H54 (cell line): ENCODE measurements around the gene BCR.
A peak's percentile ranks its signal among the peaks of the same experiment; 100 is the strongest.

ENCODE experiments used
- DNase-seq: peaks from one replicate; pipeline ENCODE4 v3.0.0; 2011; ENCODE audit warnings: low spot score, mixed read lengths; ENCODE audit not compliant: insufficient read length
- FAIRE-seq: peaks from 3 replicates; lab custom pipeline; 2011; peaks lifted over from hg19 to GRCh38; lab: Jason Lieb, UNC
- POLR2A ChIP-seq: IDR thresholded peaks from 2 replicates; pipeline ENCODE4 v1.6.1; 2011; ENCODE audit warnings: low read depth, mild to moderate bottlenecking, low read length

The BCR gene

DNA sequence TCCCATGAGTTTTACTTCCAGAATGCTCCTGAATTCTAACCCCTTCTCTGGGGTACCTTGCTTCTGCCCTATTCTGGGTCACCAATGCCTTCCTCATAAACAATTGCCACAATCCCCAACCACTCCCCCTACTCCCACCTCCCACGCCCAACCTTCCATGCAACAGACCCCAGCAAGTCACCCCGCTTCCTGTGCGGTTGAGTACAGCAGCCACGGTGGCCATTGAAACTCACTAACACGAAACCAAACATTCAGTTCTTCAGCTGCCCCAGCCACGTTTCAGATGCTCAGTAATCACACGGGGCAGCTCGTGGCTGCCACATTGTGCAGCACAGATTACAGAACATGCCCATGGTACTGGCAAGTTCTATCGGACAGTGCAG lies 3.7 kb upstream of the BCR start:
- no peak for TF ChIP-seq POLR2A
- DNase-seq, result no peak
- no peak for FAIRE-seq

DNA sequence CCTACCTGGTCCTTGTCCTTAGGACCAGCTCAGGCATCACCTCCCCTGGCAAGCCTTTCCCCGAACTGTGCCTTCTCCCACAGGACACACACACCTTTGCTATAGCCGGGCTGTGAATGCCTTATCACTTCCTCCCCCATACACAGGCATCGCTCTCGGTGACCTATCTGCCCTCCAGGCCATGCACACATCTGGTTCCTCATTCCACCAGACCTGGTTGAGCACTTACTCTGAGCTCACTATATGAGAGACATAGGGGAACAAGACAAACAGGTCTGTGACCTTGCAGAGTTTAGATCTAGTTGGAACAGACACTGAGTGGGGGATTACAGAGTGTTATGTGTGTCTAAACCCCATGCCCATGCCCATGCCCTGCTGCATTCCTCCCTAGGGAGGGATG lies 3.1 kb upstream of the BCR start:
- DNase-seq (no peak), FAIRE-seq (no peak)
- no peak for TF ChIP-seq POLR2A

- no peak for TF ChIP-seq POLR2A
- FAIRE-seq (no peak), DNase-seq (peak; percentile 77)
Measured at GRCh38 chr22:23178512-23179254, 1.6 kb upstream of the BCR start.

DNA sequence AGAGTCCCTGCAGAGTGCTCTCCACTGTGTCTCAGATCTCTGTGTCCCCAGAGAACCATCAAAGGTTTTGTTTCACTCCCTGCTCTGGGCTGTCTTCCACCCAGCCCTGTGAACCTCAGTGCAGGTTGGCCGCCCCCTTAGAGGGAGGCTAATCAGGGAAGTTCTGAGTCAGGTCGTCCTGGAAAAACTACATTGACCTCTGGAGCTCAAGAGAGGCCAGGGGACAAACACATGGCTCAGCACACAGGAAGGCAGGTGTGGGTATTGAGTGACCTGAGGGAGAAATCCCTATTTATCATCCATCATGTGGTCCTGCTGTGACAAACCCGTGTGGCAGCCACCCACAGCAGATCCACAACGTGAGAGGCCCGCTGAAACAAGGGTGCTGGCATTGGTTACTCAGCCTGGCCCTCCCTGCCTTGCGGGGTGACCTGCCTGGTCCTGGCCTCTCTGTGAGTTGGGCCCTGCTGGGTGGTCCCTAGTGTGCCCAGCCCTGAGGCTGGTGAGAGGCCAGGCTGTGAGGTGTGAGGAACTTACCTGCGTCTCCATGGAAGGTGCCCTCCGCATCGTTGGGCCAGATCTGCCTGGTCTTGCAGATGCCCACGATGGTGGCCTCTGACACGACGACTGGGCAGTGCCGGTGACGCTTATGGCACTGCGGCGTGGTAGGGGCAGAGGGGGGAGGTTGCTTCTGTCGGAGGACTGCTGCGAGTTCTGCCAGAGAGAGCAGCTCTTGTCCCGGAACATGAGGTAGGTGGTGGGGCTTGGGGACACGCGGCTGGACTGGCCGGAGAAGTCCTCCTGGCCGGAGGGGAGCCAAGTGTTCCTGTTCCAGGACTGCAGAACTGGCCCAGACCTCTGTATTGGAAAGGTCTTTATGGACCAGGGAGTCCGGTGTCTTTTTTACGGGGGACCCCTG lies 669 bp upstream of the BCR start:
- no peak for FAIRE-seq
- no peak for DNase-seq
- no peak for TF ChIP-seq POLR2A

DNA sequence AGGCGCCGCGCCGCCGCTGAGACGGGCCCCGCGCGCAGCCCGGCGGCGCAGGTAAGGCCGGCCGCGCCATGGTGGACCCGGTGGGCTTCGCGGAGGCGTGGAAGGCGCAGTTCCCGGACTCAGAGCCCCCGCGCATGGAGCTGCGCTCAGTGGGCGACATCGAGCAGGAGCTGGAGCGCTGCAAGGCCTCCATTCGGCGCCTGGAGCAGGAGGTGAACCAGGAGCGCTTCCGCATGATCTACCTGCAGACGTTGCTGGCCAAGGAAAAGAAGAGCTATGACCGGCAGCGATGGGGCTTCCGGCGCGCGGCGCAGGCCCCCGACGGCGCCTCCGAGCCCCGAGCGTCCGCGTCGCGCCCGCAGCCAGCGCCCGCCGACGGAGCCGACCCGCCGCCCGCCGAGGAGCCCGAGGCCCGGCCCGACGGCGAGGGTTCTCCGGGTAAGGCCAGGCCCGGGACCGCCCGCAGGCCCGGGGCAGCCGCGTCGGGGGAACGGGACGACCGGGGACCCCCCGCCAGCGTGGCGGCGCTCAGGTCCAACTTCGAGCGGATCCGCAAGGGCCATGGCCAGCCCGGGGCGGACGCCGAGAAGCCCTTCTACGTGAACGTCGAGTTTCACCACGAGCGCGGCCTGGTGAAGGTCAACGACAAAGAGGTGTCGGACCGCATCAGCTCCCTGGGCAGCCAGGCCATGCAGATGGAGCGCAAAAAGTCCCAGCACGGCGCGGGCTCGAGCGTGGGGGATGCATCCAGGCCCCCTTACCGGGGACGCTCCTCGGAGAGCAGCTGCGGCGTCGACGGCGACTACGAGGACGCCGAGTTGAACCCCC lies 798 bp downstream of the BCR start:
- FAIRE-seq (no peak), DNase-seq (no peak)
- TF ChIP-seq POLR2A, result no peak

- TF ChIP-seq POLR2A, result no peak
- FAIRE-seq, result no peak
- DNase-seq, result no peak
Measured at GRCh38 chr22:23181721-23182308, 1.5 kb downstream of the BCR start.

DNA sequence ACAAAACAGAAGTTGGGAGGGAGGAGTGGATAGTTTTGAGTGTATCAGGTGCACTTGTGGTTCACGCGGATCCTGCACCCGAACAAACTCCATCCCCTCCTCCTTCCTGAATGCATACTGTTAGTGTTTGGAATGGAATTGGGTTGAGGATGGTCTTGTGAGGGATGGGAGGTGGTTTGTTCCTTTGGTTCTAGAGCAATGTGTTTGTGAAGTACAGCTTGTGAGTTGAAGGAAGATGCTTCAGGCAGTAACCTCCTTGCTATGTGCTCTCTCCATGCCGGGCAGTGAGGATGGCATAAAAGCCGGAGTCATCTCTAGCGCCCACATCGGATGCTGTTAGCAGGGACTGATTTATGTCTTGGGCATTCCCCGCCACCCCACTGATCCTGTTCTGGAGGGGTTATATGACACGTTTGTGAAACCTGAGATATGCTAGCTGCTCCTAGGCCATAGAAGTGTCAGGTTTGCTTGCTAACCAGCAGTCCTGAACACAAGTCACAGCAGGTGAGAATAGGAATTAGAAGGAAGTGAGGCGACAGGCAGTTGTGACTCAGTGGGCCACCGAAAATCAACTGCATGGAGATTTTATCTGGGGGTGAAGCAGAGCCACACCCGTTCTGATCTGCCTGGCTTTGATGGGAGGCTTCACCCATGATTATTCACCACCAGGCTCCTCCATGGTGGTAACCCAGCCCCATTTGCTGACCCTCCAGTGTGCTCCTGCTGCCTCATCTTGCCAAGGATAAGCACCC lies 2.2 kb downstream of the BCR start:
- FAIRE-seq, result peak; percentile 50
- DNase-seq, result peak; percentile 75
- TF ChIP-seq POLR2A, result no peak

- FAIRE-seq (no peak), DNase-seq (no peak)
- TF ChIP-seq POLR2A, result no peak
Measured at GRCh38 chr22:23183061-23183698, 2.9 kb downstream of the BCR start.

GRCh38 chr22:23184100-23184763 lies 3.9 kb downstream of the BCR start:
- no peak for TF ChIP-seq POLR2A
- DNase-seq (no peak), FAIRE-seq (no peak)

DNA sequence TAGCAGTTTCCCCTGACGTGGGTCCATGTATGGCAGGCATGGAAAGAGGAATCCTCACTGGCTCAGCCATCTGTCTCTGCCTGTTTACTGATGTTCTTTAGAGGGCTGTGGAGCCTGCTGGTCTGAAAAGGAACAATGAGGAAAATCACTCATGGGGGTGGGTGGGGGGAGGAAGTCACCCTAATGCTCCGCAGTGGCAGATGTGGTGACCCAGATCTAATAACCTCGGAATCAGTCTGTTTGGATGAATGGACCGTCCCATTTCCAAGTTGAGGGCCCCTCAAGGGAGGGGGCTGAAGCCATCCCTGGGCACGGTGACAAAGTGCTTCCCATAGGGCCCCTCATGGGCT lies 4.4 kb downstream of the BCR start:
- FAIRE-seq, result no peak
- TF ChIP-seq POLR2A, result no peak
- no peak for DNase-seq

DNA sequence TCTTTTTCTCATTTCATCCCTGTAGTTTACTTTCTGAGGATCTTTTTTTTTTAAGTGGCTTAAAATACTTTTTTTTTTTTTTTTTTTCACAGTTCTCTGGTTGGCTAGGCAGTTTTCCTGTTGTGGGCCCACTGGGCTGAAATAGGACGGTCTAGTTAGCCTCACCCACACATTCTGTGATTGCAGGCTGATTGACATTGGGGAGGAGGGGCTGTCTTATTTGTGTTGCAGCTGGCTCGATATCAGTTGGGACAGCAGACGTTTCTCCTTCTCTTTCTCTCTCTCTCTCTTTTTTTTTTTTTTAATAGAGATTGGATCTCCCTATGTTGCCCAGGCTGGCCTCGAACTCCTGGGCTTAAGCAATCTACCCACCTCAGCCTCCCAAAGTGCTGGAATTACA lies 6.9 kb downstream of the BCR start:
- DNase-seq (no peak), FAIRE-seq (no peak)
- no peak for TF ChIP-seq POLR2A
